ENCODE measurements around the gene PFKM. TPM values are rescaled to one million over a fixed set of nuclear protein-coding genes. Genes with fewer than 3 reads are reported as not detected.

PFKM gene
- total RNA-seq, 1 experiment from 2014 or later: 92.4 TPM

- no peak overlapping the region for H3K14ac ChIP-seq (ENCODE audit: insufficient read depth, low read length)
- DNase-seq: no peak
- no peak overlapping the region for H3K4me2 ChIP-seq (ENCODE audit: insufficient read depth, insufficient read length, low read length)
- H4K91ac ChIP-seq (ENCODE audit: insufficient read length, low read depth, low read length): no peak overlapping the region
- no peak overlapping the region for H2BK5ac ChIP-seq (ENCODE audit: insufficient read length, low read length)
- no peaks in the 10 kb centered on the region for H3K23me2 ChIP-seq (ENCODE audit: insufficient read length, low read depth, low read length, poor library complexity, severe bottlenecking)
- no peak overlapping the region for H3K4ac ChIP-seq (ENCODE audit: low read depth, low read length)
- no peak overlapping the region for H2BK120ac ChIP-seq (ENCODE audit: low read depth, low read length, poor library complexity, severe bottlenecking)
- H3K56ac ChIP-seq (ENCODE audit: insufficient read length, low read depth, low read length): no peak overlapping the region
- Mint-ChIP-seq H3K4me1 (no peaks in the 10 kb centered on the region), H3K9me3 (no peaks in the 10 kb centered on the region), H3K36me3 (ENCODE audit: insufficient read depth in 1 of 3, low read depth in 3 of 3) (peaks cover 8 to 57% (median 46%) of the 10 kb centered on the region in 3 experiments; a peak in 5 of 7 replicates), H3K27me3 (ENCODE audit: low read depth) (no peaks in the 10 kb centered on the region), H3K4me3 (no peak overlapping the region), H3K27ac (no peak overlapping the region)
- no peak overlapping the region for H3K18ac ChIP-seq (ENCODE audit: insufficient read length, low read depth, low read length)
- no peaks in the 10 kb centered on the region for H3K9me3 ChIP-seq (ENCODE audit: control insufficient read depth, low read depth, low read length)
- H3K27me3 ChIP-seq (ENCODE audit: insufficient read depth, low read length): no peaks in the 10 kb centered on the region
- no peaks in the 10 kb centered on the region for H4K20me1 ChIP-seq (ENCODE audit: control insufficient read depth, insufficient read depth, insufficient read length)
- no peak overlapping the region for H2BK20ac ChIP-seq (ENCODE audit: low read depth, low read length, poor library complexity, severe bottlenecking)
- no peaks in the 10 kb centered on the region for H3K79me2 ChIP-seq (ENCODE audit: insufficient read depth, low read length)
- no peak overlapping the region for H4K5ac ChIP-seq (ENCODE audit: insufficient read length, low read depth, low read length)
- no peak overlapping the region for H3K23ac ChIP-seq (ENCODE audit: insufficient read length, low read depth, low read length)
- no peak overlapping the region for H3K27ac ChIP-seq (ENCODE audit: insufficient read length, low read depth, low read length)
- H3K4me1 ChIP-seq (ENCODE audit: insufficient read depth, low read length): no peaks in the 10 kb centered on the region
- H2AK5ac ChIP-seq (ENCODE audit: insufficient read length, low read length): no peak overlapping the region
- no peak overlapping the region for H2AFZ ChIP-seq (ENCODE audit: low read length)
- H3T11ph ChIP-seq (ENCODE audit: low read length): no peak overlapping the region
- no peak overlapping the region for H2BK12ac ChIP-seq (ENCODE audit: insufficient read length, low read depth, low read length)
- no peaks in the 10 kb centered on the region for H3K79me1 ChIP-seq (ENCODE audit: insufficient read depth, low read depth, low read length, poor library complexity, severe bottlenecking)
- no peak overlapping the region for H3K9ac ChIP-seq (ENCODE audit: extremely low read depth, insufficient read length, low read length)
- WGBS (ENCODE audit: extremely low coverage, insufficient read length, low lambda C conversion rate): no CpG with 5 or more reads among the region's 1 CpG
- no peak overlapping the region for H2BK15ac ChIP-seq (ENCODE audit: low read depth, low read length)
- TF ChIP-seq, protein P1, sequence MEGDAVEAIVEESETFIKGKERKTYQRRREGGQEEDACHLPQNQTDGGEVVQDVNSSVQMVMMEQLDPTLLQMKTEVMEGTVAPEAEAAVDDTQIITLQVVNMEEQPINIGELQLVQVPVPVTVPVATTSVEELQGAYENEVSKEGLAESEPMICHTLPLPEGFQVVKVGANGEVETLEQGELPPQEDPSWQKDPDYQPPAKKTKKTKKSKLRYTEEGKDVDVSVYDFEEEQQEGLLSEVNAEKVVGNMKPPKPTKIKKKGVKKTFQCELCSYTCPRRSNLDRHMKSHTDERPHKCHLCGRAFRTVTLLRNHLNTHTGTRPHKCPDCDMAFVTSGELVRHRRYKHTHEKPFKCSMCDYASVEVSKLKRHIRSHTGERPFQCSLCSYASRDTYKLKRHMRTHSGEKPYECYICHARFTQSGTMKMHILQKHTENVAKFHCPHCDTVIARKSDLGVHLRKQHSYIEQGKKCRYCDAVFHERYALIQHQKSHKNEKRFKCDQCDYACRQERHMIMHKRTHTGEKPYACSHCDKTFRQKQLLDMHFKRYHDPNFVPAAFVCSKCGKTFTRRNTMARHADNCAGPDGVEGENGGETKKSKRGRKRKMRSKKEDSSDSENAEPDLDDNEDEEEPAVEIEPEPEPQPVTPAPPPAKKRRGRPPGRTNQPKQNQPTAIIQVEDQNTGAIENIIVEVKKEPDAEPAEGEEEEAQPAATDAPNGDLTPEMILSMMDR (conservative IDR thresholded peaks at IDR 0.05): no peak
- no peak overlapping the region for H4K8ac ChIP-seq (replicated peaks; ENCODE audit: insufficient read length, low read depth, low read length)
Observed at GRCh38 chr12:48070033-48070432, 49.1 kb upstream of the PFKM start.
